Hepatocyte (in vitro differentiated cells): ENCODE results near the gene PIP4P1.
"Not testable (repeated sequence)": the region's sequence is repeated elsewhere in the genome, so short reads cannot be mapped to it uniquely, and the experiment has no call there.

Experiments
- CTCF ChIP-seq: fragments of 200-600 bp; sonication (generic); IDR thresholded peaks from 2 replicates; pipeline ENCODE4 v1.5.1; 2016; ENCODE audit warnings: antibody characterized with exemption, mild to moderate bottlenecking; ENCODE audit not compliant: poor library complexity
- EZH2 ChIP-seq: fragments of 200-600 bp; sonication (generic); IDR thresholded peaks from 2 replicates; pipeline ENCODE4 v1.6.1; 2016; ENCODE audit warnings: antibody characterized with exemption, mild to moderate bottlenecking, borderline replicate concordance

GRCh38 chr14:20507537-20507936 is 46.3 kb upstream of the PIP4P1 start:
- not testable (repeated sequence) for TF ChIP-seq CTCF, EZH2
